ENCODE results near the gene PASK.

DNA sequence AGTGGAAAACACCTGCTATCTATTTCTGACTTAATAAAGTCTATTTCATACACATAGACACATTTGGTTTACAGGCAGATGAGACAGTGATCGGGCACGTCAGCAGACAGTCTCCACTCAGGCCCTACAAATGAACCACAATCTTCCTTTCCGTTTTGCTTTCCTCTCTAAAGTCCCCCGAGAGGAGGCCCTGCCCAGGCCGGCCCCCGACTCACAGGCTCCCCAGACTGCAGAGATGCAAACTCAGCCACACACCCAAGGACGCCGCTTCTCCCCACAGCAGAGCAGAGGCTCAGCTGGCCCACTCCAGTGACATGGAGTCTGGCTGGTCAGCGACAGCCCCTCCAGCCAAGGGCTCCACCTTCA, 37.8 kb downstream of the PASK start:
- TF ChIP-seq, protein P1, sequence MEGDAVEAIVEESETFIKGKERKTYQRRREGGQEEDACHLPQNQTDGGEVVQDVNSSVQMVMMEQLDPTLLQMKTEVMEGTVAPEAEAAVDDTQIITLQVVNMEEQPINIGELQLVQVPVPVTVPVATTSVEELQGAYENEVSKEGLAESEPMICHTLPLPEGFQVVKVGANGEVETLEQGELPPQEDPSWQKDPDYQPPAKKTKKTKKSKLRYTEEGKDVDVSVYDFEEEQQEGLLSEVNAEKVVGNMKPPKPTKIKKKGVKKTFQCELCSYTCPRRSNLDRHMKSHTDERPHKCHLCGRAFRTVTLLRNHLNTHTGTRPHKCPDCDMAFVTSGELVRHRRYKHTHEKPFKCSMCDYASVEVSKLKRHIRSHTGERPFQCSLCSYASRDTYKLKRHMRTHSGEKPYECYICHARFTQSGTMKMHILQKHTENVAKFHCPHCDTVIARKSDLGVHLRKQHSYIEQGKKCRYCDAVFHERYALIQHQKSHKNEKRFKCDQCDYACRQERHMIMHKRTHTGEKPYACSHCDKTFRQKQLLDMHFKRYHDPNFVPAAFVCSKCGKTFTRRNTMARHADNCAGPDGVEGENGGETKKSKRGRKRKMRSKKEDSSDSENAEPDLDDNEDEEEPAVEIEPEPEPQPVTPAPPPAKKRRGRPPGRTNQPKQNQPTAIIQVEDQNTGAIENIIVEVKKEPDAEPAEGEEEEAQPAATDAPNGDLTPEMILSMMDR (IDR thresholded peaks at IDR 0.05 in 8 of 11, conservative IDR thresholded peaks at IDR 0.05 in 3 of 11) = no peak
- no peak for TF ChIP-seq POLR2A (IDR thresholded peaks at IDR 0.05)
- peak in 2 of 3 donors; percentile 24 to 43 for TF ChIP-seq POLR2AphosphoS5 (IDR thresholded peaks at IDR 0.05)

Measured in spleen (tissue), 7 donors.